GM12878 (cell line): Measurements from ENCODE around the gene MYOCOS. TPM values are rescaled to one million over a fixed set of nuclear protein-coding genes. Genes with fewer than 3 reads are reported as not detected.
"Not testable (repeated sequence)": the region's sequence is repeated elsewhere in the genome, so short reads cannot be mapped to it uniquely, and the experiment has no call there.

Source experiments
- ATAC-seq: fragments of 200-7000 bp; cut with Tn5 transposase; 3 replicates; pipeline ENCODE4 v1.9.1; 2020; ENCODE audit warnings: mild to moderate bottlenecking, moderate library complexity
- BruUV-seq: library from RNA; stranded (reverse); fragments of 400-500 nt; replicated peaks from 2 replicates; lab custom pipeline; 2021; lab: Mats Ljungman, UMichigan
- CTCF ChIA-PET: fragments of 300-600 bp; sonication (Branson Sonifier 250); formaldehyde crosslinking; extraction: SDS; loops from one replicate; lab custom pipeline; 2021; ENCODE audit warnings: inconsistent platforms; lab: Yijun Ruan, JAX
- POLR2A ChIA-PET: fragments of 350-600 bp; formaldehyde crosslinking; extraction: SDS; loops from one replicate; lab custom pipeline; 2021; ENCODE audit warnings: inconsistent platforms; lab: Charles Lee
- RAD21 ChIA-PET: fragments of 300-600 bp; sonication (Branson Sonifier 250); formaldehyde crosslinking; loops from one replicate; lab custom pipeline; 2023; ENCODE audit warnings: antibody characterized with exemption; ENCODE audit not compliant: unreplicated experiment; lab: Charles Lee
- SMC1A ChIA-PET: fragments of 300-600 bp; sonication (Branson Sonifier 250); formaldehyde crosslinking; loops from one replicate; lab custom pipeline; 2023; ENCODE audit not compliant: unreplicated experiment, uncharacterized antibody; lab: Charles Lee
- DNase-seq: peaks from one replicate; pipeline ENCODE4 v3.0.0-alpha.2; 2011; ENCODE audit warnings: low read depth, low spot score
- FAIRE-seq: peaks from 3 replicates; lab custom pipeline; 2011; peaks lifted over from hg19 to GRCh38; lab: Jason Lieb, UNC
- H2AFZ ChIP-seq: 2 replicates; pipeline ENCODE4 v1.6.0; 2011; ENCODE audit warnings: low read depth, low read length, control low read depth; ENCODE audit not compliant: control insufficient read depth
- H3K27ac ChIP-seq: 2 replicates; pipeline ENCODE4 v1.5.1; 2011; ENCODE audit warnings: control low read depth; ENCODE audit not compliant: control insufficient read depth, insufficient read depth
- H3K27me3 ChIP-seq, 2 experiments: replicated peaks in 1 of 2; 2 replicates each; pipeline versions ENCODE4 v1.6.0 to v1.6.1; 2011; ENCODE audit warnings: low read length in 1 of 2; ENCODE audit not compliant: control insufficient read depth in 2 of 2, insufficient read depth in 2 of 2
- H3K36me3 ChIP-seq, 2 experiments: 2 replicates each; pipeline ENCODE4 v1.5.1; 2011; ENCODE audit warnings: low read length in 1 of 2; ENCODE audit not compliant: control insufficient read depth in 2 of 2, insufficient read depth in 2 of 2
- H3K4me1 ChIP-seq: 2 replicates; pipeline ENCODE4 v1.6.1; 2011; ENCODE audit warnings: mild to moderate bottlenecking, low read length, moderate library complexity, mixed read lengths; ENCODE audit not compliant: control insufficient read depth, insufficient read depth
- H3K4me2 ChIP-seq: 2 replicates; pipeline ENCODE4 v1.6.0; 2011; ENCODE audit warnings: control low read depth; ENCODE audit not compliant: control insufficient read depth, insufficient read depth
- H3K4me3 ChIP-seq: fragments of 200-600 bp; sonication (generic); 2 replicates; pipeline ENCODE4 v1.5.1; 2016
- H3K79me2 ChIP-seq: 2 replicates; pipeline ENCODE4 v1.6.0; 2011; ENCODE audit warnings: low read length; ENCODE audit not compliant: control insufficient read depth, insufficient read depth
- H3K9ac ChIP-seq: 2 replicates; pipeline ENCODE4 v1.8.0; 2011; ENCODE audit warnings: low read length, control low read depth, mixed read lengths; ENCODE audit not compliant: control insufficient read depth, insufficient read depth
- H3K9me3 ChIP-seq: replicated peaks from 3 replicates; pipeline ENCODE4 v1.5.1; 2011; ENCODE audit warnings: mild to moderate bottlenecking, low read length; ENCODE audit not compliant: control insufficient read depth, insufficient read depth
- H4K20me1 ChIP-seq: 2 replicates; pipeline ENCODE4 v1.6.0; 2011; ENCODE audit not compliant: control insufficient read depth, insufficient read depth
- RB1 ChIP-seq: fragments of 450-650 bp; formaldehyde crosslinking; IDR thresholded peaks from 2 replicates; pipeline ENCODE4 v1.6.1; 2017; ENCODE audit warnings: mild to moderate bottlenecking, borderline replicate concordance
- WGBS: methylation state at CpG from one replicate; pipeline ENCODE4 v1.1.6; 2016; ENCODE audit warnings: low lambda C conversion rate; ENCODE audit not compliant: insufficient replicate concordance, insufficient coverage; ENCODE audit errors: missing lambda C conversion rate; 5-methylcytosine and 5-hydroxymethylcytosine counted together
- in situ Hi-C: fragments of 300-500 bp; cut with MboI; formaldehyde crosslinking; loops from 9 replicates; pipeline ENCODE4 v1.14.3; 2018; ENCODE audit warnings: mixed read lengths
- intact Hi-C: fragments of 100-400 bp; cut with micrococcal nuclease; formaldehyde crosslinking; loops from one replicate; pipeline ENCODE4 v1.14.2; 2022; ENCODE audit not compliant: unreplicated experiment
- polyA plus RNA-seq, 11 experiments: library from polyadenylated mRNA; depleted of rRNA in 4 of 11; unstranded in 6 of 11; stranded (reverse) in 5 of 11; fragments of >200 nt; fragmentation: Nextera tagmentation in 4 of 11; fragmentation: Illumina TruSeq in 1 of 11; extraction: Ambion mirVana in 4 of 11; extraction: Trizol in 1 of 11; gene quantifications; 1 replicate in 1 of 11; 2 replicates in 10 of 11; pipeline versions ENCODE4 v1.2.1 to v1.2.3, GENCODE V29; 2011 to 2016; ENCODE audit warnings: inconsistent platforms in 2 of 11, missing spikeins in 2 of 11, low read depth in 1 of 11
- total RNA-seq, 4 experiments: library from RNA; depleted of rRNA in 3 of 4; stranded (reverse); fragments of >200 nt in 3 of 4; fragmentation: Illumina TruSeq in 1 of 4; extraction: Trizol in 1 of 4; gene quantifications; 2 replicates each; pipeline versions ENCODE4 v1.2.1 to v1.2.3, GENCODE V29; 2013 to 2021
- TF ChIP-seq, protein P1 (sequence below): fragments of 450-650 bp; IDR thresholded peaks from 2 replicates; pipeline ENCODE4 v1.6.1; 2016; ENCODE audit warnings: mild to moderate bottlenecking

The MYOCOS gene
- total and polyA plus RNA-seq, 10 of the 15 experiments (the other 5 are each of a cell fraction or from before 2014, with no cell fraction given), result 0.12 to 0.24 (median 0.16) TPM; not detected in 4

DNA sequence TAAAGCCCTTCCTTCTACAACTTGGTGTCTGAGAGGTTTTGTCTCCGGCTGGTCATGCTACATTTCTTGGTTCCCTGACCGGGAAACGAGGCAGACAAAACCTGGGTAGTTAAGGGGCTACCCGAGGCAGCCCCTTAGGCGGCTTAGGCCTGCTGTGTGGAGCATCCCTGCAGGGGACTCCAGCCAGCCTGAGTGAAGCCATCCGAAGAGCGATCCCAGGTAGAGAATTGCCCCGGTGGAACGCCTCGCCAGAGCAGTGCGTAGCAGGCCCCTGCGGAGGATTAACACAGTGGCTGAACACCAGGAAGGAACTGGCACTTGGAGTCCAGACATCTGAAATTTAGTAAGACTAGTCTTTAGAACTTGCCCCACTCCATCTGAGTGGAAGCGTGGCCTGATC lies 21.2 kb upstream of the MYOCOS start:
- Histone ChIP-seq H3K27me3 (no peaks in the 10 kb centered on the region), H3K9me3 (no peaks in the 10 kb centered on the region), H4K20me1 (no peaks in the 10 kb centered on the region), H3K4me3 (no peak overlapping the region), H3K36me3 (peaks cover 0 to 5% of the 10 kb centered on the region in 2 experiments; a peak in 3 of 4 replicates), H3K27ac (no peak overlapping the region), H2AFZ (no peak overlapping the region), H3K79me2 (no peaks in the 10 kb centered on the region), H3K4me1 (no peaks in the 10 kb centered on the region), H3K4me2 (no peak overlapping the region), H3K9ac (no peak overlapping the region)
- FAIRE-seq (no peak), ATAC-seq (peak; percentile 47), DNase-seq (no peak)
- CTCF ChIA-PET, result interaction anchor here (1.9 kb wide), 1 partner anchor 44 kb away, joined by 5 read pairs; no protein-coding TSS in a partner anchor
- SMC1A ChIA-PET, result interaction anchor here (1.5 kb wide), 1 partner anchor 8 kb away, joined by 5 read pairs; no protein-coding TSS in a partner anchor
- RAD21 ChIA-PET, result interaction anchor here (0.7 to 0.8 kb wide), 2 partner anchors 14 to 25 kb away, joined by 3 read pairs; no protein-coding TSS in a partner anchor
- WGBS, result 91% methylated on average over 13 of the region's 13 CpGs
- in situ Hi-C loops, result no loop called here
- intact Hi-C loops, result loop anchor here (10.0 kb wide), 1 partner anchor 754 kb away; no protein-coding TSS in a partner anchor
- POLR2A ChIA-PET, result interaction anchor here (0.6 kb wide), 1 partner anchor 19 kb away, joined by 6 read pairs; no protein-coding TSS in a partner anchor
- BruUV-seq, result TSS peak; percentile 53
- TF ChIP-seq RB1, result no peak
- TF ChIP-seq, protein P1, sequence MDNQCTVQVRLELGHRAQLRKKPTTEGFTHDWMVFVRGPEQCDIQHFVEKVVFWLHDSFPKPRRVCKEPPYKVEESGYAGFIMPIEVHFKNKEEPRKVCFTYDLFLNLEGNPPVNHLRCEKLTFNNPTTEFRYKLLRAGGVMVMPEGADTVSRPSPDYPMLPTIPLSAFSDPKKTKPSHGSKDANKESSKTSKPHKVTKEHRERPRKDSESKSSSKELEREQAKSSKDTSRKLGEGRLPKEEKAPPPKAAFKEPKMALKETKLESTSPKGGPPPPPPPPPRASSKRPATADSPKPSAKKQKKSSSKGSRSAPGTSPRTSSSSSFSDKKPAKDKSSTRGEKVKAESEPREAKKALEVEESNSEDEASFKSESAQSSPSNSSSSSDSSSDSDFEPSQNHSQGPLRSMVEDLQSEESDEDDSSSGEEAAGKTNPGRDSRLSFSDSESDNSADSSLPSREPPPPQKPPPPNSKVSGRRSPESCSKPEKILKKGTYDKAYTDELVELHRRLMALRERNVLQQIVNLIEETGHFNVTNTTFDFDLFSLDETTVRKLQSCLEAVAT, result peak; percentile 84

DNA sequence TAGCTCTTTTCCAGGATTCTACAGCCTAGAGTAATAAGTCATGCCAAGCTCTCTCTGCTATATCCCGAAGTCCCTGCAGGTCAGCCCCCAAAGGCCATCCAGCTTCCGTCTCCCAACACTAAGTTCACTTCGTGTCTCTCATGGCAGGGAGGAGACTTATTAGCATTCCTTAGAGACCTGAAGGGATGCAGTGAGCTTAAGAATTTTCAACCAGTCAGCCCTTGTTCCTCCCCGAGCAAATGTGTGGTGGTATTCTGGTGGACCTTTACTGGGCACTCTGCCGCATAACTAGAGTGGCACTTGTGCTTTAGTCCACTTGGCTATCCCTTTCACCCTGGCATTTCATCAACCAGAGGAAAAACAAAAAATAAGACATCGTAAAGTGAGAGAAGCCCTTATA lies 19.0 kb upstream of the MYOCOS start:
- H4K20me1 ChIP-seq, in situ Hi-C loops, H3K36me3 ChIP-seq, H3K27ac ChIP-seq, H3K4me3 ChIP-seq, FAIRE-seq, H3K9ac ChIP-seq, DNase-seq, H3K9me3 ChIP-seq, H3K4me2 ChIP-seq, ATAC-seq, BruUV-seq, H3K79me2 ChIP-seq, H3K4me1 ChIP-seq, H3K27me3 ChIP-seq, H2AFZ ChIP-seq: not testable (repeated sequence)
- WGBS, result 96% methylated on average over 6 of the region's 6 CpGs
- RAD21 ChIA-PET, result interaction anchor here (1.0 to 1.6 kb wide), 2 partner anchors 52 to 138 kb away, joined by 3 to 4 read pairs; no protein-coding TSS in a partner anchor
- intact Hi-C loops, result loop anchor here (10.0 kb wide), 1 partner anchor 752 kb away; no protein-coding TSS in a partner anchor
- CTCF ChIA-PET, result interaction anchor here (0.7 to 1.0 kb wide), 3 partner anchors 11 to 33 kb away, joined by 3 to 4 read pairs (median 3); no protein-coding TSS in a partner anchor
- SMC1A ChIA-PET, result interaction anchor here (0.6 to 6.8 kb wide), 4 partner anchors 9 to 112 kb away, joined by 3 to 78 read pairs (median 22); partner anchors contain the start of gene MYOCOS
- POLR2A ChIA-PET, result interaction anchor here (0.8 to 0.9 kb wide), 2 partner anchors 8 to 11 kb away, joined by 3 read pairs; no protein-coding TSS in a partner anchor
